ENCODE results near the gene RAX. TPM values are rescaled to one million over a fixed set of nuclear protein-coding genes. Genes with fewer than 3 reads are reported as not detected.

The RAX gene
- total and polyA plus RNA-seq, 5 donors from 2014 or later = not detected

DNA sequence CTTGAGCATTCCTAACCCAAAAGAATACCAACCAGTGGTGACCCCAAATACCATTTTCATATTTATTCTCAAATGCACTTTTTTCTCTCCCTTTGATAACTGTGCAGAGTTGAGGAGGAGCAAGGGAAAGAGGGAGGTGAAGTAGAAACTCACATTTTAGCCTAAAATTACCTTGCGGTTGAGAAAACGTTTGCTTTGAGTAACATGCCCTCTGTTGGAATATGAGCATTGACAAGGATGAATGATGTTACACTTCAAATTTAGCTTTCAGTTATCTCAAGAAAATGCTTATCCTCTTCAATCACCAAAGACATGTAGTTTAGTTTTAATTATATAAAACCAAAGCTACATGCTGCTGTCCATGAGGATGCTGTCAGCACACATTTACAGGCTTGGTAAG, 50.9 kb downstream of the RAX start:
- Histone ChIP-seq H3K4me3 (ENCODE audit: low read depth, low read length) (no peak overlapping the region), H3K36me3 (ENCODE audit: control insufficient read depth, insufficient read depth, low read length) (no peaks in the 10 kb centered on the region), H3K27me3 (ENCODE audit: control insufficient read depth, insufficient read depth, low read length) (peaks cover 44% of the 10 kb centered on the region), H3K4me1 (ENCODE audit: control insufficient read depth, insufficient read depth, low read length, poor library complexity, severe bottlenecking) (no peaks in the 10 kb centered on the region), H3K9me3 (ENCODE audit: control insufficient read depth in 2 of 2, low read length in 2 of 2) (no peaks in the 10 kb centered on the region), H3K27ac (ENCODE audit: insufficient read depth, low read length, poor library complexity, severe bottlenecking) (no peak overlapping the region)
- Mint-ChIP-seq H3K27ac (no peak overlapping the region), H3K36me3 (no peaks in the 10 kb centered on the region), H3K4me3 (no peak overlapping the region), H3K4me1 (peaks cover 0 to 7% (median 5%) of the 10 kb centered on the region in 4 donors), H3K27me3 (peaks cover 79% of the 10 kb centered on the region), H3K9me3 (no peaks in the 10 kb centered on the region)
- ATAC-seq (ENCODE audit: low read depth in 2 of 2) = no peak
- DNase-seq = no peak

DNA sequence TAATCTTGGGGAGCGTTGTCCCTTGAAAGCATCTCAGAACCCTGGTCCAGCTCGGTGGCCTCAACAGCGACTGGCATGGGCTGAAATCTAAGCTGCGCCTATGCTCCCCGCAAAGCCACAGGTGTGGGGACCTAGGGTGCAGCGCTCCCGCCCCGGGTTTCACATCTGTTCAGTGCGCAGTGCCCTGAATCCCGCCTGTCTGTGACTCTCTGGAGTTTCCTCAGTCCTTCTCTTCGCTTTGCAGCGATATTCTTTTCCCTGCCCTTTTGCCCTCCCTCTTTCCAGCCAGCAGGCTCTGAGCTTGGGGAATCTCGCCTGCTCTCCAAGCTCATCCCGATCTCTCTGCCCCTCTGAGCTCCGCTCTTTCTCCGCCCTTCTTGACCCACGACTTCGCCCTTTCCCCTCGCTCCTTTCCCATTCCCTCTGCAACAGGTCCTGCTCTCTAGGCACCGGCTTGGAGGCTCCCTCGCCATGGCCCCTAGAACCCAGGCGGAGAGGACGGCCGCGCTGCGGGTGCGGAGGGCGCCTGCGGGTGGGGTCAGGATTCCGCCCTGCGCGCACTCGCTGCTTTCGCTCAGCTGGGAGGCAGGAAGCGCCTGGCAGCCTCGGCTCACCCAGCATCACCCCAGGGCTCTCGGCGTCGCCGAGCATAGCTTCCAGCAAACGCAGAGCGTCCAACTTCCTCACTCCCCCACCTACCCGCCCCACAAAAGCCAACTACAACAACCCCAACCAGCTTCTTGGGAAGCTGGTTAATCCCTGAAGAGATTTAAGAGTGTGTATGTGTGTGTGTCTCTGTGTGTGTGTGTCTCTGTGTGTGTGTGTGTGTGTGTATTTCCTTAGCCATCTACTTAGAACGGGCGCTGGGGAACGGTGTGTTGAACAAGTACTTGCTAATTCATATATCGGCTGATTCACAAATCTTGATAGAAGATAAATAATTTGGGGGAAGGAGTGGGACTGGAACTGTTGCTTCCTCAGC, 52.2 kb downstream of the RAX start:
- Mint-ChIP-seq H3K27me3 (peaks cover 75% of the 10 kb centered on the region), H3K4me3 (no peak overlapping the region), H3K27ac (peak overlapping the region in 1 of 3 donors; percentile 47), H3K4me1 (peaks cover 0 to 7% (median 5%) of the 10 kb centered on the region in 4 donors), H3K36me3 (no peaks in the 10 kb centered on the region), H3K9me3 (peaks cover 0 to 2% (median 0%) of the 10 kb centered on the region in 7 donors)
- no peaks in the 10 kb centered on the region for H3K9me3 ChIP-seq (ENCODE audit: control insufficient read depth in 2 of 2, low read length in 2 of 2)
- DNase-seq = peak in 1 of 3 donors; percentile 2
- no peaks in the 10 kb centered on the region for H3K36me3 ChIP-seq (ENCODE audit: control insufficient read depth, insufficient read depth, low read length)
- no peak overlapping the region for H3K27ac ChIP-seq (ENCODE audit: insufficient read depth, low read length, poor library complexity, severe bottlenecking)
- no peak overlapping the region for H3K4me3 ChIP-seq (ENCODE audit: low read depth, low read length)
- ATAC-seq (ENCODE audit: low read depth in 2 of 2) = no peak
- peaks cover 43% of the 10 kb centered on the region for H3K27me3 ChIP-seq (ENCODE audit: control insufficient read depth, insufficient read depth, low read length)
- no peaks in the 10 kb centered on the region for H3K4me1 ChIP-seq (ENCODE audit: control insufficient read depth, insufficient read depth, low read length, poor library complexity, severe bottlenecking)

DNA sequence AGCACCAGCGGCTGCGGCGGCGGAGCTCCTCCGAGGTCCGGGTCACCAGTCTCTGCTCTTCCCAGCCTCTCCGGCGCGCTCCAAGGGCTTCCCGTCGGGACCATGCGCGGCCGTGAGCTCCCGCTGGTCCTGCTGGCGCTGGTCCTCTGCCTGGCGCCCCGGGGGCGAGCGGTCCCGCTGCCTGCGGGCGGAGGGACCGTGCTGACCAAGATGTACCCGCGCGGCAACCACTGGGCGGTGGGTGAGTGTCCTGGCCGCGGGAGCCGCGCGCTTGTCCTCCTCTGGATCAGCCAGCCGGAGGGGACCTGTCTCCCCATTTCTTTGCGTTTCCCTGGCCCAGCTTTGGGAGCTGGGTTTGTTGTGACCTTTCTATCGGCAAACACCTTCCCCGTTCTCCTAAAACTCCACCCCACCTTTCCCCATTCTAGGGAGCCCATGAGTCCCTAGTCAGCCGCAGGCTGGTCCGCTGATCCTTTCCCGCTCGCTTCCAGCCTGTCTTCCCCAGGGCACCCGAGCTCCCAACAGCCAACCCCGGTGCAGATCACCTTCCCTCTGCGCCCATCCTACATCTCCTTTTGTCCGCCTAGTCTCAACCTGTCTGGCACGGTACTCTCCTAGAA, 53.0 kb downstream of the RAX start:
- H3K27ac Mint-ChIP-seq = peak overlapping the region in 1 of 3 donors; percentile 47

DNA sequence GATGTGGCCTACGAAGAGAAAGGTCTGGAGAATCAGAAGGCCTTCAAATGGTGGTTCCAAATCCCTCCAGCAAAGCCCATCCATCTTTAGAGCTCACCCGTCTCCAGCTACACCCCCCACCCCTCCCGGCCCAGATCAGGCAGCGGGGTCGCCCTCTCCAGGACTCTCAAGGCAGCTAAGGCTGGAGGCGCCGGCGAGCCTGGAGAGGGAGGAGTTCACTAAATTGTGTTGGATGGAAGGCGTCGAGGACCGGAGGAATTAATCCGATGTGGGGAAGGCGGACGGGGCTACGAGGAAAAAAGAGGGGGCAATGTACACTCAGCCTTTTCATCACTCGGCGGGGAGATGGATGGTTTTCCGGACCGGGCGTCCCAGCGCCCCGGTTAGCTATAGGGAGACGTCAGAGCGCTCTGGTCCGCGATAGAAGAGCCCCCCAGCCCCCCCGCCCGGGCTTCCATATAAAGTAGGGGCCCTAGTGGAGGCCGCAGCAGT, 53.5 kb downstream of the RAX start, which contains the start of gene GRP:
GRP (plus strand) TSS at position 487 of the 492 bp plus-strand sequence. CDS start 108 bp downstream, outside the sequence.
- no peak within 1 kb of the TSS for H3K4me3 ChIP-seq (ENCODE audit: low read depth, low read length)
- peak within 1 kb of the TSS in 1 of 4 donors; percentile 42 for H3K4me3 Mint-ChIP-seq
- no peak for ATAC-seq (ENCODE audit: low read depth in 2 of 2)
- peaks cover 0 to 7% (median 5%) of the 10 kb centered on the region in 4 donors for H3K4me1 Mint-ChIP-seq
- H3K27ac ChIP-seq (ENCODE audit: insufficient read depth, low read length, poor library complexity, severe bottlenecking) = no peak within 1 kb of the TSS
- peaks cover 42% of the 10 kb centered on the region for H3K27me3 ChIP-seq (ENCODE audit: control insufficient read depth, insufficient read depth, low read length)
- no peaks in the 10 kb centered on the region for H3K36me3 ChIP-seq (ENCODE audit: control insufficient read depth, insufficient read depth, low read length)
- H3K9me3 ChIP-seq (ENCODE audit: control insufficient read depth in 2 of 2, low read length in 2 of 2) = no peaks in the 10 kb centered on the region
- H3K36me3 Mint-ChIP-seq = no peaks in the 10 kb centered on the region
- H3K27ac Mint-ChIP-seq = peak within 1 kb of the TSS in 1 of 3 donors; percentile 47
- H3K9me3 Mint-ChIP-seq = peaks cover 0 to 3% (median 0%) of the 10 kb centered on the region in 7 donors
- H3K4me1 ChIP-seq (ENCODE audit: control insufficient read depth, insufficient read depth, low read length, poor library complexity, severe bottlenecking) = no peaks in the 10 kb centered on the region
- DNase-seq = no peak
- peaks cover 72% of the 10 kb centered on the region for H3K27me3 Mint-ChIP-seq

More for the DNA sequence above, 53.0 kb downstream of the RAX start:
- H3K4me3 ChIP-seq (ENCODE audit: low read depth, low read length) = no peak overlapping the region
- peaks cover 0 to 3% (median 0%) of the 10 kb centered on the region in 7 donors for H3K9me3 Mint-ChIP-seq
- H3K4me3 Mint-ChIP-seq = no peak overlapping the region
- peaks cover 78% of the 10 kb centered on the region for H3K27me3 Mint-ChIP-seq
- no peaks in the 10 kb centered on the region for H3K36me3 ChIP-seq (ENCODE audit: control insufficient read depth, insufficient read depth, low read length)
- H3K36me3 Mint-ChIP-seq = no peaks in the 10 kb centered on the region
- no peak for ATAC-seq (ENCODE audit: low read depth in 2 of 2)
- H3K27me3 ChIP-seq (ENCODE audit: control insufficient read depth, insufficient read depth, low read length) = peaks cover 42% of the 10 kb centered on the region
- H3K4me1 Mint-ChIP-seq = peaks cover 0 to 7% (median 5%) of the 10 kb centered on the region in 4 donors
- no peaks in the 10 kb centered on the region for H3K9me3 ChIP-seq (ENCODE audit: control insufficient read depth in 2 of 2, low read length in 2 of 2)
- H3K27ac ChIP-seq (ENCODE audit: insufficient read depth, low read length, poor library complexity, severe bottlenecking) = no peak overlapping the region
- DNase-seq = no peak
- H3K4me1 ChIP-seq (ENCODE audit: control insufficient read depth, insufficient read depth, low read length, poor library complexity, severe bottlenecking) = no peaks in the 10 kb centered on the region

DNA sequence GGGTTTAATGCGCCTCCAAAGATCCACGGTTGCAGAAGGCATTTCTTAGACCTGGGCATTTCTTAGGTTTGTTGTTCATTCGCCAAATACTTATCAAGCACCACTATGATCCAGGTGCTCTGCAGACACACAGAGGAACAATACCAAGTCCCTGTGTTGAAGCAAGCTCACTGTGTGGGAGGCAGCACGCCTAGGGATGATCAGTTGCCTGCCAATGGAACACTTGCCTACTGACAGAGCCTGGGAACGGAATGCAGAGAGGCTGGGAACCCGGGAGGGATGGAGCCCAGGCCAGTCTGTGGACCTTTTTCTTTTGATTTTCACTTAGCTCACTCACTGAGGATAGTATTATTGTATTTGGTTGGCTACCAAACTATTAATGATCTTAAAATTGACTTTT, 55.2 kb downstream of the RAX start:
- H3K4me1 ChIP-seq (ENCODE audit: control insufficient read depth, insufficient read depth, low read length, poor library complexity, severe bottlenecking) = no peaks in the 10 kb centered on the region
- Mint-ChIP-seq H3K4me3 (no peak overlapping the region), H3K36me3 (no peaks in the 10 kb centered on the region), H3K4me1 (peaks cover 0 to 7% (median 5%) of the 10 kb centered on the region in 4 donors), H3K27me3 (peaks cover 67% of the 10 kb centered on the region), H3K27ac (no peak overlapping the region), H3K9me3 (peaks cover 0 to 3% (median 0%) of the 10 kb centered on the region in 7 donors)
- no peak for ATAC-seq (ENCODE audit: low read depth in 2 of 2)
- no peak overlapping the region for H3K4me3 ChIP-seq (ENCODE audit: low read depth, low read length)
- no peak for DNase-seq
- peaks cover 35% of the 10 kb centered on the region for H3K27me3 ChIP-seq (ENCODE audit: control insufficient read depth, insufficient read depth, low read length)
- no peaks in the 10 kb centered on the region for H3K9me3 ChIP-seq (ENCODE audit: control insufficient read depth in 2 of 2, low read length in 2 of 2)
- H3K36me3 ChIP-seq (ENCODE audit: control insufficient read depth, insufficient read depth, low read length) = no peaks in the 10 kb centered on the region
- no peak overlapping the region for H3K27ac ChIP-seq (ENCODE audit: insufficient read depth, low read length, poor library complexity, severe bottlenecking)

Other genes starting within 250 kb of the RAX start
- gene SEC11C, start 133.6 kb downstream of the RAX start, total RNA-seq = 80.4 TPM
- 100 to 1,000 TPM; 180 to 279 (median 231) TPM for gene SEC11C, start 133.6 kb downstream of the RAX start, polyA plus RNA-seq
- not detected for gene GRP, start 53.3 kb downstream of the RAX start, total RNA-seq
- not detected for gene GRP, start 53.3 kb downstream of the RAX start, polyA plus RNA-seq
- not detected for gene CPLX4, start 45.2 kb upstream of the RAX start, total RNA-seq
- gene CPLX4, start 45.2 kb upstream of the RAX start, polyA plus RNA-seq = not detected
- 51.3 TPM for gene LMAN1, start 85.8 kb upstream of the RAX start, total RNA-seq
- gene LMAN1, start 85.8 kb upstream of the RAX start, polyA plus RNA-seq = 10 to 100 TPM; 25.3 to 37.4 (median 34.4) TPM

Data from CD4-positive, CD25-positive, alpha-beta regulatory T cell (primary cell).